H9 (cell line): Measurements from ENCODE around the gene COG8. TPM values are rescaled to one million over a fixed set of nuclear protein-coding genes. Genes with fewer than 3 reads are reported as not detected.

ENCODE experiments used
- DNase-seq: peaks from one replicate; pipeline ENCODE4 v3.0.0-alpha.2; 2017
- H2AFZ ChIP-seq: one replicate; pipeline ENCODE4 v1.6.1; 2013; ENCODE audit warnings: mild to moderate bottlenecking, low read length, control low read depth, moderate library complexity
- H2AK5ac ChIP-seq: 2 replicates; pipeline ENCODE4 v1.6.1; 2013; ENCODE audit warnings: low read length, control low read depth, mixed read lengths; ENCODE audit not compliant: insufficient read length
- H2BK120ac ChIP-seq: one replicate; pipeline ENCODE4 v1.6.1; 2013; ENCODE audit warnings: low read depth, mild to moderate bottlenecking, low read length, control low read depth, inconsistent platforms; ENCODE audit not compliant: poor library complexity, severe bottlenecking
- H2BK12ac ChIP-seq: 2 replicates; pipeline ENCODE4 v1.6.1; 2013; ENCODE audit warnings: low read length, control low read depth, mixed read lengths, low read depth; ENCODE audit not compliant: insufficient read length
- H2BK15ac ChIP-seq: 2 replicates; pipeline ENCODE4 v1.6.1; 2013; ENCODE audit warnings: low read depth, low read length, control low read depth
- H2BK20ac ChIP-seq: one replicate; pipeline ENCODE4 v1.6.1; 2013; ENCODE audit warnings: low read depth, mild to moderate bottlenecking, low read length, control low read depth, inconsistent platforms; ENCODE audit not compliant: poor library complexity, severe bottlenecking
- H2BK5ac ChIP-seq: 2 replicates; pipeline ENCODE4 v1.6.1; 2013; ENCODE audit warnings: low read length, control low read depth, mixed read lengths; ENCODE audit not compliant: insufficient read length
- H3K14ac ChIP-seq: 2 replicates; pipeline ENCODE4 v1.6.1; 2013; ENCODE audit warnings: low read length, control low read depth; ENCODE audit not compliant: insufficient read depth
- H3K18ac ChIP-seq: 2 replicates; pipeline ENCODE4 v1.6.1; 2013; ENCODE audit warnings: low read depth, mild to moderate bottlenecking, mixed read lengths, low read length, control low read depth; ENCODE audit not compliant: insufficient read length
- H3K23ac ChIP-seq: 2 replicates; pipeline ENCODE4 v1.6.1; 2013; ENCODE audit warnings: low read length, control low read depth, mixed read lengths, low read depth; ENCODE audit not compliant: insufficient read length
- H3K23me2 ChIP-seq: 2 replicates; pipeline ENCODE4 v1.6.1; 2013; ENCODE audit warnings: low read depth, mild to moderate bottlenecking, mixed read lengths, low read length, control low read depth; ENCODE audit not compliant: insufficient read length, poor library complexity, severe bottlenecking
- H3K27ac ChIP-seq: 2 replicates; pipeline ENCODE4 v1.5.1; 2013; ENCODE audit warnings: low read length, control low read depth, mixed read lengths, low read depth; ENCODE audit not compliant: insufficient read length
- H3K27me3 ChIP-seq: 2 replicates; pipeline ENCODE4 v1.6.1; 2013; ENCODE audit warnings: low read length, control low read depth, inconsistent platforms; ENCODE audit not compliant: insufficient read depth
- H3K4ac ChIP-seq: 2 replicates; pipeline ENCODE4 v1.6.1; 2013; ENCODE audit warnings: low read depth, mild to moderate bottlenecking, control low read depth, inconsistent platforms, low read length, moderate library complexity
- H3K4me1 ChIP-seq: 2 replicates; pipeline ENCODE4 v1.6.1; 2013; ENCODE audit warnings: low read length, control low read depth, inconsistent platforms; ENCODE audit not compliant: insufficient read depth
- H3K4me2 ChIP-seq: 2 replicates; pipeline ENCODE4 v1.6.1; 2013; ENCODE audit warnings: low read length, control low read depth, mixed read lengths; ENCODE audit not compliant: insufficient read length, insufficient read depth
- H3K56ac ChIP-seq: 2 replicates; pipeline ENCODE4 v1.6.1; 2013; ENCODE audit warnings: low read depth, mild to moderate bottlenecking, mixed read lengths, low read length, control low read depth; ENCODE audit not compliant: insufficient read length
- H3K79me1 ChIP-seq: 2 replicates; pipeline ENCODE4 v1.6.1; 2013; ENCODE audit warnings: low read depth, mild to moderate bottlenecking, moderate library complexity, low read length, control low read depth, inconsistent platforms; ENCODE audit not compliant: insufficient read depth, poor library complexity, severe bottlenecking
- H3K79me2 ChIP-seq: 2 replicates; pipeline ENCODE4 v1.6.1; 2013; ENCODE audit warnings: low read length, control low read depth, inconsistent platforms; ENCODE audit not compliant: insufficient read depth
- H3K9ac ChIP-seq: 2 replicates; pipeline ENCODE4 v1.6.1; 2013; ENCODE audit warnings: low read length, control low read depth, mixed read lengths; ENCODE audit not compliant: insufficient read length; ENCODE audit errors: extremely low read depth
- H3K9me3 ChIP-seq: one replicate; pipeline ENCODE4 v1.6.1; 2013; ENCODE audit warnings: low read depth, low read length, inconsistent platforms; ENCODE audit not compliant: control insufficient read depth
- H3T11ph ChIP-seq: one replicate; pipeline ENCODE4 v1.6.1; 2013; ENCODE audit warnings: mild to moderate bottlenecking, low read length, control low read depth, inconsistent platforms
- H4K20me1 ChIP-seq: one replicate; pipeline ENCODE4 v1.6.1; 2013; ENCODE audit not compliant: control insufficient read depth, insufficient read length, insufficient read depth
- H4K5ac ChIP-seq: 2 replicates; pipeline ENCODE4 v1.6.1; 2013; ENCODE audit warnings: low read depth, mild to moderate bottlenecking, mixed read lengths, low read length, control low read depth; ENCODE audit not compliant: insufficient read length
- H4K8ac ChIP-seq: replicated peaks from 2 replicates; pipeline ENCODE4 v1.6.1; 2013; ENCODE audit warnings: low read length, control low read depth, mixed read lengths, low read depth; ENCODE audit not compliant: insufficient read length
- H4K91ac ChIP-seq: 2 replicates; pipeline ENCODE4 v1.6.1; 2013; ENCODE audit warnings: low read depth, mild to moderate bottlenecking, moderate library complexity, mixed read lengths, low read length, control low read depth; ENCODE audit not compliant: insufficient read length
- H3K27ac Mint-ChIP-seq, 3 experiments: 2 replicates in 2 of 3; 3 replicates in 1 of 3; pipeline ENCODE4 v1.8.0; 2020 to 2021; ENCODE audit warnings: mixed read lengths in 3 of 3, mild to moderate bottlenecking in 1 of 3, moderate library complexity in 1 of 3
- H3K27me3 Mint-ChIP-seq: 2 replicates; pipeline ENCODE4 v1.8.0; 2021; ENCODE audit warnings: low read depth, mild to moderate bottlenecking, moderate library complexity, mixed read lengths
- H3K36me3 Mint-ChIP-seq, 3 experiments: 2 replicates in 2 of 3; 3 replicates in 1 of 3; pipeline ENCODE4 v1.8.0; 2020 to 2021; ENCODE audit warnings: low read depth in 3 of 3, mixed read lengths in 3 of 3; ENCODE audit not compliant: insufficient read depth in 1 of 3
- H3K4me1 Mint-ChIP-seq, 2 experiments: 2 replicates each; pipeline ENCODE4 v1.8.0; 2020; ENCODE audit warnings: mixed read lengths in 2 of 2
- H3K4me3 Mint-ChIP-seq, 2 experiments: 2 replicates in 1 of 2; 3 replicates in 1 of 2; pipeline ENCODE4 v1.8.0; 2020 to 2021; ENCODE audit warnings: mild to moderate bottlenecking in 2 of 2, mixed read lengths in 2 of 2, moderate library complexity in 1 of 2
- H3K9me3 Mint-ChIP-seq, 2 experiments: 2 replicates in 1 of 2; 3 replicates in 1 of 2; pipeline ENCODE4 v1.8.0; 2020; ENCODE audit warnings: mild to moderate bottlenecking in 2 of 2, mixed read lengths in 2 of 2, moderate library complexity in 1 of 2
- WGBS: extraction: QIAGEN DNeasy Blood & Tissue Kit; methylation state at CpG from one replicate; pipeline ENCODE4 v1.1.7; 2013; ENCODE audit warnings: missing lambda C conversion rate, low lambda C conversion rate, mixed read lengths; ENCODE audit not compliant: insufficient read length; ENCODE audit errors: extremely low coverage; 5-methylcytosine and 5-hydroxymethylcytosine counted together
- total RNA-seq: library from RNA; stranded (reverse); gene quantifications from 2 replicates; pipeline ENCODE4 v1.2.1, GENCODE V29; 2021
- TF ChIP-seq, protein P1 (sequence below): fragments of 200-600 bp; sonication (generic); conservative IDR thresholded peaks from 3 replicates; pipeline ENCODE4 v1.8.0; 2021; ENCODE audit warnings: antibody characterized with exemption, mild to moderate bottlenecking

COG8 gene
- total RNA-seq, 1 experiment from 2014 or later, result 52.3 TPM

DNA sequence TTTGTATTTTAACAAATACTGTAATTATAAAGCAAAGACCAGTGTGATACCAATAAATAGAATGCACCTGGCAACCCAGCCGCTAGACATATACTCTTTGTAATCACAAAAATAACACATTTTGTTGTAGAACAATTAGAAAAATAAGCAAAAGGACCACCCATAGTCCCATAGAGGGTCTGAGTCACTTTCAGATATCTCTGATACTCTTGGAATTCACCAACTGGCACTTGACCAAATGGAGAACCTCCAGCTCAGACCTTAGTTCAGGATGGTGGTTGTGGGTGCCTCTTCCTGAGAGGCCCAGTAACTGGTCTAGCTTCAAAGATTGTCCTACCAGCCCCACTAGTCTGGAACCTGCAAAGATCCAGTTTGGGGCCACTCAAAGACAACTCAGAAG, 47.2 kb upstream of the COG8 start:
- Histone ChIP-seq H4K8ac (no peak overlapping the region), H3K79me2 (peaks cover 5% of the 10 kb centered on the region; the same call in 1 of the 2 replicates), H4K91ac (no peak overlapping the region), H3K79me1 (peaks cover 8% of the 10 kb centered on the region), H3K4me1 (no peaks in the 10 kb centered on the region), H3K4ac (no peak overlapping the region), H4K5ac (no peak overlapping the region), H3K27ac (no peak overlapping the region), H2AK5ac (no peak overlapping the region), H2BK120ac (no peak overlapping the region), H2BK5ac (no peak overlapping the region), H3T11ph (no peak overlapping the region), H2BK12ac (no peak overlapping the region), H3K23me2 (peaks cover 2% of the 10 kb centered on the region), H2BK15ac (no peak overlapping the region), H3K9ac (no peak overlapping the region), H3K27me3 (no peaks in the 10 kb centered on the region), H3K23ac (no peak overlapping the region), H2BK20ac (no peak overlapping the region), H4K20me1 (no peaks in the 10 kb centered on the region), H2AFZ (no peak overlapping the region), H3K14ac (no peak overlapping the region), H3K4me2 (no peak overlapping the region), H3K18ac (no peak overlapping the region), H3K9me3 (no peaks in the 10 kb centered on the region), H3K56ac (no peak overlapping the region)
- H3K9me3 Mint-ChIP-seq, result no peaks in the 10 kb centered on the region
- TF ChIP-seq, protein P1, sequence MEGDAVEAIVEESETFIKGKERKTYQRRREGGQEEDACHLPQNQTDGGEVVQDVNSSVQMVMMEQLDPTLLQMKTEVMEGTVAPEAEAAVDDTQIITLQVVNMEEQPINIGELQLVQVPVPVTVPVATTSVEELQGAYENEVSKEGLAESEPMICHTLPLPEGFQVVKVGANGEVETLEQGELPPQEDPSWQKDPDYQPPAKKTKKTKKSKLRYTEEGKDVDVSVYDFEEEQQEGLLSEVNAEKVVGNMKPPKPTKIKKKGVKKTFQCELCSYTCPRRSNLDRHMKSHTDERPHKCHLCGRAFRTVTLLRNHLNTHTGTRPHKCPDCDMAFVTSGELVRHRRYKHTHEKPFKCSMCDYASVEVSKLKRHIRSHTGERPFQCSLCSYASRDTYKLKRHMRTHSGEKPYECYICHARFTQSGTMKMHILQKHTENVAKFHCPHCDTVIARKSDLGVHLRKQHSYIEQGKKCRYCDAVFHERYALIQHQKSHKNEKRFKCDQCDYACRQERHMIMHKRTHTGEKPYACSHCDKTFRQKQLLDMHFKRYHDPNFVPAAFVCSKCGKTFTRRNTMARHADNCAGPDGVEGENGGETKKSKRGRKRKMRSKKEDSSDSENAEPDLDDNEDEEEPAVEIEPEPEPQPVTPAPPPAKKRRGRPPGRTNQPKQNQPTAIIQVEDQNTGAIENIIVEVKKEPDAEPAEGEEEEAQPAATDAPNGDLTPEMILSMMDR, result no peak
- peaks cover 19 to 29% (median 26%) of the 10 kb centered on the region in 3 experiments for H3K36me3 Mint-ChIP-seq
- peak overlapping the region; percentile 85 to 86 for H3K4me3 Mint-ChIP-seq
- no peak overlapping the region for H3K27ac Mint-ChIP-seq
- H3K4me1 Mint-ChIP-seq, result peaks cover 4 to 8% of the 10 kb centered on the region in 2 experiments; a peak in 3 of 4 replicates
- no peaks in the 10 kb centered on the region for H3K27me3 Mint-ChIP-seq
- WGBS, result no CpG with 5 or more reads among the region's 1 CpG
- no peak for DNase-seq
